HFF-Myc (cell line): Measurements from ENCODE around the gene MDM2.

Source experiments
- DNase-seq: peaks from one replicate; pipeline ENCODE4 v3.0.0-alpha.2; 2011; ENCODE audit warnings: low read depth; ENCODE audit errors: extremely low read depth
- H3K4me3 ChIP-seq: replicated peaks from 2 replicates; pipeline ENCODE4 v1.5.1; 2011; ENCODE audit warnings: low read depth, mild to moderate bottlenecking, control low read depth, low read length
- CTCF ChIP-seq: IDR thresholded peaks from 2 replicates; pipeline ENCODE4 v1.5.1; 2012; ENCODE audit warnings: mild to moderate bottlenecking, low read depth, low read length, control low read depth; ENCODE audit errors: missing control alignments

MDM2 gene

GRCh38 chr12:68807576-68808387 lies at the start of gene MDM2:
Gene MDM2, plus strand, starts transcription at chr12:68808177. Its CDS starts 301 bp downstream, at chr12:68808478.
- DNase-seq = no peak
- H3K4me3 ChIP-seq = peak within 1 kb of the TSS; percentile 96
- peak; percentile 76 for TF ChIP-seq CTCF

GRCh38 chr12:68759852-68760251 lies 48.1 kb upstream of the MDM2 start:
- no peak for DNase-seq
- no peak for TF ChIP-seq CTCF
- H3K4me3 ChIP-seq = no peak overlapping the region

DNA sequence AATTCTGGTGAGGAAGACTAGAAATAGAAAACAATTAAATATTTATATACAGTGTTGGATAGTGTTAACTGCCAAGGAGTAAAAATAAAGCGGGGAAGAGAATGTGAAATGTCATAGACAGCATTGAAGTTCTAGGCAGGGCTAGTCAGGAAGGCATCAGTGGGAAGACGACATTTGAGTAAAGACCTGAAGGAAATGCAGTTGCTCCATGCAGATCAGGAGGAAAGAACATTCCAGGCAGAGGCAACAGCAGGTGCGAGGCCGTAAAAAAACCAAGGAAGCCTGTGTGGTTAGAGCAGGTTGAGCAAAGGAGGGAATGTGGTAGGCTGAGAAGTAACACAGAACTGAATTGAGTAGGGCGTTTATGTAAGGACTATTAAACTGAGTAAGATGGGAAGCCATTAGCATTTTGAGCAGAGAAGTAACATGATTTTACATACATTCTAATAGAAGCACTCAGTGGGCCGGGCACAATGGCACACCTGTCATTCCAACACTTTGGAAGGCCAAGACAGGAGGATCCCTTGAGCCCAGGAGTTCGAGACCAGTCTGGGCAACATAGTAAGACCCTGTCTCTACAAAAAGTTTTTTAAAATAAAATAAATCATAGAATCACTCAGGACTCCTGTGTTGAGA lies 47.1 kb upstream of the MDM2 start:
- no peak for TF ChIP-seq CTCF
- H3K4me3 ChIP-seq = no peak overlapping the region
- DNase-seq = no peak

- no peak overlapping the region for H3K4me3 ChIP-seq
- TF ChIP-seq CTCF = no peak
These were observed 46.5 kb upstream of the MDM2 start for GRCh38 chr12:68761442-68761812.

GRCh38 chr12:68761901-68762630 lies 45.9 kb upstream of the MDM2 start:
- H3K4me3 ChIP-seq = no peak overlapping the region
- DNase-seq = no peak
- no peak for TF ChIP-seq CTCF

More at GRCh38 chr12:68761442-68761812, 46.5 kb upstream of the MDM2 start:
- no peak for DNase-seq

- H3K4me3 ChIP-seq = no peak overlapping the region
- DNase-seq = no peak
- no peak for TF ChIP-seq CTCF
These were observed 45.3 kb upstream of the MDM2 start for GRCh38 chr12:68762691-68763090.
